IMR-90 (cell line): ENCODE data around the gene RPS3.

Source experiments
- CTCF ChIP-seq: conservative IDR thresholded peaks from 2 replicates; pipeline ENCODE4 v1.5.1; 2012; ENCODE audit warnings: mild to moderate bottlenecking, low read depth, low read length, improper control_type of control experiment
- POLR2A ChIP-seq: IDR thresholded peaks from 2 replicates; pipeline ENCODE4 v1.6.1; 2012; ENCODE audit warnings: mild to moderate bottlenecking, low read depth, low read length
- RAD21 ChIP-seq: IDR thresholded peaks from 2 replicates; pipeline ENCODE4 v1.6.1; 2012; ENCODE audit warnings: low read length, improper control_type of control experiment
- SMC3 ChIP-seq: fragments of 150-350 bp; IDR thresholded peaks from 2 replicates; pipeline ENCODE4 v1.6.1; 2016; ENCODE audit warnings: low read depth, mild to moderate bottlenecking, antibody characterized with exemption, low read length, moderate library complexity

- TF ChIP-seq CTCF (0 out of 2 replicates have a peak, but pooled peaks have one; percentile 2), RAD21 (peak; percentile 16; the same call in 1 of the 2 replicates), POLR2A (no peak), SMC3 (no peak)
Measured at GRCh38 chr11:75376175-75376574, 23.1 kb upstream of the RPS3 start.
